Kidney tubule cell (primary cell): ENCODE measurements around the gene TFAP2A.

Experiments used
- DNase-seq: peaks from one replicate; pipeline ENCODE4 v3.0.0-alpha.2; 2018; ENCODE audit warnings: low spot score

Gene TFAP2A

GRCh38 chr6:10399451-10399850 lies 15.4 kb downstream of the TFAP2A start:
- no peak for DNase-seq

GRCh38 chr6:10398446-10399218 lies 16.2 kb downstream of the TFAP2A start:
- no peak for DNase-seq

GRCh38 chr6:10397756-10398445 lies 17.0 kb downstream of the TFAP2A start:
- no peak for DNase-seq

GRCh38 chr6:10396785-10397184 lies 18.1 kb downstream of the TFAP2A start:
- no peak for DNase-seq

- no peak for DNase-seq
Measured at GRCh38 chr6:10395704-10396546, 18.9 kb downstream of the TFAP2A start.

- DNase-seq: no peak
Measured at GRCh38 chr6:10395171-10395703, 19.6 kb downstream of the TFAP2A start.

GRCh38 chr6:10393544-10394225 lies 21.2 kb downstream of the TFAP2A start:
- no peak for DNase-seq

GRCh38 chr6:10391799-10392198 lies 23.1 kb downstream of the TFAP2A start:
- no peak for DNase-seq

GRCh38 chr6:10391299-10391630 lies 23.6 kb downstream of the TFAP2A start:
- DNase-seq: no peak

GRCh38 chr6:10390495-10391298 lies 24.2 kb downstream of the TFAP2A start:
- no peak for DNase-seq

- DNase-seq: no peak
Measured at GRCh38 chr6:10389739-10390494, 25.0 kb downstream of the TFAP2A start.

GRCh38 chr6:10386756-10387654 lies 27.9 kb downstream of the TFAP2A start:
- no peak for DNase-seq

- no peak for DNase-seq
Measured at GRCh38 chr6:10386220-10386619, 28.7 kb downstream of the TFAP2A start.

- no peak for DNase-seq
Measured at GRCh38 chr6:10385524-10386132, 29.2 kb downstream of the TFAP2A start.

GRCh38 chr6:10384610-10385523 lies 30.0 kb downstream of the TFAP2A start:
- DNase-seq: no peak

GRCh38 chr6:10384091-10384609 lies 30.7 kb downstream of the TFAP2A start:
- DNase-seq: no peak

GRCh38 chr6:10383331-10384090 lies 31.4 kb downstream of the TFAP2A start:
- DNase-seq: peak; percentile 10
